ENCODE data around the gene PRSS57.
"Not testable (repeated sequence)": the region's sequence is repeated elsewhere in the genome, so short reads cannot be mapped to it uniquely, and the experiment has no call there.

Gene PRSS57

DNA sequence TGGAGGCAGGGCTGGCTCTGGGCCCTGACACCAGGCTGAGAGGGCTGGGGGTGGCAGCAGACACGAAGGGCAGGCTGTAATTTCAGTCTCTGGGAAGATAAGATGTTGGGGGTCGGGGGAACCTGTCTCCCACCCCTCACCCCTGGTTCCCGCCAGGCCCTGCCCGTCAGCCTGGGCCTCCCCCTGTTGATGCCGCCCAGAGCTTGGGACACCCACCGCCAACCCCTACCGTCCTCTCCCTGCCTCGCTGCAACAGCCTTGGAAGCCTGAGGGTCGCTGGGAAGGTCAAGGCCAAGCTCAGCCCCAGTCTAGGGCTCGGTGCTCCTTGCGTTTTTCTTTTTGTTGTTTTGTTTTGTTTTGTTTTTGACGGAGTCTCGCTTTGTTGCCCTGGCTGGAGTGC lies 28.0 kb upstream of the PRSS57 start:
- no peak for DNase-seq (ENCODE audit: low spot score)

DNA sequence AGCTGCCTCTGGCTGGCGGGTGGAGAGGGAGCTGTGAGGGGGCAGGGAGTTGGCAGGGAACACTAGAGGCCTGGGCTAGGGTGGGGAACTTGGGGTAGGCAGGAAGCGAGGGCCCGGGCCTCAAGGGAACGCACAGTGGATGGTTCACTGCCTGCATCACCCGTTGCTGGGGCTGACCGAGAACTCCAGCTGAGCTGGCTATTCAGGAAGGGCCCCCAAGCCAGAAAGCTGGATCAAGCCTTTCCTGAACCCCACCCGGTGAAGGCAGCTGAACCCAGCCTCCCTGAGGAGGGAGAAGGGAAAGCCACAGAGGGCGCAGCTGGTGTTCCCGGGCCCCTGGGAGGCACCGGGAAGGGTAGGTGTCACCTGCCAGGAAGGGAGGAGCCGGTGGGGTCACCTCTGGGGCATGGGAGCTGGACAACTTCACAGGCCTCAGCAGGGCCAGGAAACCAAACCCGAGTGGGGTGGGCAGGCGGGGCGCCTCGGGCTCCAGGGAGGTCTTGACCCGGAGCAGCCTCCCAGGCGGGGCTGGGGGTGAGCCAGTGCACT lies 27.4 kb upstream of the PRSS57 start:
- no peak for DNase-seq (ENCODE audit: low spot score)

DNA sequence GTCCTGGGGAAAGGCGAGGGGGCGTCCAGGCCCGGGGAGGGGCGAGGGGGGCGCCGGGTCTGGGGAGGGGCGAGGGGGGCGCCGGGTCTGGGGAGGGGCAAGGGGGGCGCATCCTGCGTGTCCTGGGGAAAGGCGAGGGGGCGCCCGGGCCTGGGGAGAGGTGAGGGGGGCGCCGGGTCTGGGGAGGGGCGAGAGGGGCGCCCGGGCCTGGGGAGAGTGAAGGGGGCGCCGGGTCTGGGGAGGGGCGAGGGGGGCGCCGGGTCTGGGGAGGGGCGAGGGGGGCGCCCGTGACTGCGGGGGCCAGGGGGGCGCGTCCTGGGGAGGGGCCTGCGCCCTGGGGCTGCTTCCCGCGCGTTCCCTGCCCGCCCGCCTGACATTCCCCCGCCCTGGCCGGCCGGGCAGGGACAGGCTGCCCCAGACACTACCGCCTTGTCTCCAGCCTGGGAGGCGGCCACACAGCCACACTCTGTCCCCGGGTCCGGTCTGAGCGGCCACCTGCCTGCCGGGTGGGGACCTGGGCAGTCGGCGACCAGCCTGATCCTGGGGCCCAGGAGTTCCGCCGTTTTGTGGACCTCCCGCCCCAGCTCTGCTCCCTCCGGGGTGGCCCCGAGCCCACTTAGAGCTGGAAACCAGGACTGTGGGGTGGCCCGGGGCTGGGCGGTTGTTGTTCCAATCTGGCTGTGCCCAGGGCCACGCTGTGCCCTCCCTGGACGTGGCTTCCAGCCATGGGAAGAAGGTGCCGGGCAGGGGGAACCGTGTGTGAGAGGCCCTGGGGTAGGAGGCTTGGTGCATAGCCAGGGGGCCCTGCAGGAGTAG lies 25.3 kb upstream of the PRSS57 start:
- DNase-seq (ENCODE audit: low spot score): no peak

DNA sequence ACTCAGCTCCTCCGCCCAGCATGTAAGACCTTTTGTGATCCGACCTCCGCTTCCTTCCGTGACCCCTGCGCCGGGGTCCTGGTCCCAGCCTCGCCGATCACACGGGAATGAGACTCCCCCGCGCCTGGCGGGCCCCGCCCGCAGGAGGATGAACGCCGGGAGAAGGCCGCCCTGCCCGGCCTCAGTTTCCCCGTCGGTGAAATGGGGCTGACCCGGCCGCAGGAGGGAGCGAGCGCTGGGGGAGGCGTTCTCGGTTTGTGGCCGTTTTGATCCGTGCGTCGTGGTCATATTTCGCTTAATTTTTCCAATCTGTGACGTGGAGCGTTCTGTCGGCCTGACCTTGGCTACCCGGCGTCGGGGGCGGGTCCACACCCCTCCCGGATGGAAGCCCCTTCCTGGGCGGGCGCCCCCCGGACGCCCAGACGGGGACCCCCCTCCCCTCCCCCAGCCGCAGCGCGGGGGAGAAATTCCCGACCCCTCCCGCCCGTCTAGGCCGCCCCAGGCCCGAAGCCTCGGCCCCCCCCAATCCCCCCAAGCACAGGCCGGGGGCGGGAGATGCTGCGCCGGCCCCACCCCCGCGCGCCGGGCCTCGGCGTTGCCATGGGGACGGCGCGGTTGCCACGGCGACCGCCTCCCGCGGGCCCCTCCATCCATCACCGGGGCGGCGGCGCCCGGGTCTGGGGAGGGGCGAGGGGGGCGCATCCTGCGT lies 24.5 kb upstream of the PRSS57 start:
- no peak for DNase-seq (ENCODE audit: low spot score)

DNA sequence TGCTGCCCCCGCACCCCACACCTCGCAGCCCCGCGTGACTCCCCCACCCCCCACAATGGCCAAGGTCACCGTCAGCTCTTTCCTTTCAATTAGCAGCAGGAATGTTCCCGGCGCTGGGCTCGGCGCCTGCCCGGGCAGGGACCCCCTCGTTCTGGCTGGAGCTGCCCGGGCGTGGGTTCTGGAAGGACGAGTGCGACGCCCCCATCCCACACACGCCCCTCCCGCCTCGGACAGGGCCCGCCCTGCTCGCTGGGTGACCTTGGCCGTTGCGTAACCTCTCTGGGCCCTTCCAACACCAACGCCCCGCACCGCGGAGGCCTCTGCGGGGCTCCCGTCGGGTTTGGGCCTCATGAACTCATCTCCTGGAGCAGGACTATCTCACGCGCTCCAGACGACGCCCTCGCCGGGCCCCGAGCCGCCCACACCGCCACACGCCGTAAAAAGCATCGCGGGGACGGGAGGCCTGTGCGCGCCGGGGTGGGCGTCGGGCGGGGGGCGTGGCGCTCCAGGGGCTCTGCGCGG lies 23.8 kb upstream of the PRSS57 start:
- DNase-seq (ENCODE audit: low spot score): no peak

DNA sequence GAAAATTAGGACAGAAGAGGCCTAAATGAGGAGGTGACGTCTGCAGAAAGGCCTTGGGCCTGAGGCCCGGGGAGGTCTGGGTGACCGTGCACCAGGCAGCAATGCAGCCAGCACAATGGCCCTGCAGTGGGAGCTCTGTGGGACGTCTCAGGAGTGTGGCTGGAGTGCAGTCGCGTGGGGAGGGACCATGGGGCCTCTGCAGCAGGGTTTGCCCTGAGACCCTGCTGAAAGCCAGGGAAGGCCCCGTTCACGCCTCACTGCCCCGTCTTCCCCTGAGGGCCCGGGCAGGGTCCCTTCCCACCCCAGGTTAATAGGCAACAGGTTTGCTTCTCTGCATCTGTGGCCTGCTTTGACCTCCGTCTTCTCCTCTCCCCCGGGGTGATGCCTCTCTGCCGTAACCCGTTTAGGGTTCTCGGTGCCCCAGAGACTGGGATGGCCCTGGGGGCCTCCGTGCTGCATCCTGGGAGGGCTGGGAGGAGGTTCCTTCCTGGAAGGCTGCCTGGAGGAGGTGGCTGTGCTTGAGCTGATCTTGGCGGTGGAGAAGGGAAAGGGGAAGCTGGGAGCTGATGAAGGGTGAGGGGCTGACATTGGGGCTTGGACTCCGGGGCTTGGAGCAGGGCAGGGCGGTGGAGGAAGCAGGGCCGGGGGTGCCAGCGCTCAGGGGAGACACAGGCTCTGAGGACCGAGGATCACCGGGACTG lies 23.1 kb upstream of the PRSS57 start:
- DNase-seq (ENCODE audit: low spot score): no peak

DNA sequence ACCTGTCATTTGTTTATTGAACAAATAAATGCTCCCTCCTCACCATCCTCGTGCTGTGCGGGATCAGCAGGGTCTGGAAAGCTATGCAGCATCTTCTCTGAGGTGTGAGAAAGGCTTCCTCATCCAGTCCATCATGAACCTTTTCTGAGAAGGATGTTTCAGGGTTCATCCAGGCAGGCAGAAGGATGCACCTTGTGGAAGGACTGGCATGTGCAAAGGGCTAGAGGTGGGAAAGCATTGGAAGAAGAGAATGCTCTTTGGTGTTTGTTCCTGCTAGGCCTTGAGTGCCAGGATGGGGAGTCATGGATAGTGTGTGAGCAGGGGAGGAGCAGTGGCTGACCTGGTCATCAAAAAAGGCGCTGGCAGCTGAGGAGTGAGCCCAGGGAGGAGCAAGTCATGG lies 20.1 kb upstream of the PRSS57 start:
- no peak for DNase-seq (ENCODE audit: low spot score)

DNA sequence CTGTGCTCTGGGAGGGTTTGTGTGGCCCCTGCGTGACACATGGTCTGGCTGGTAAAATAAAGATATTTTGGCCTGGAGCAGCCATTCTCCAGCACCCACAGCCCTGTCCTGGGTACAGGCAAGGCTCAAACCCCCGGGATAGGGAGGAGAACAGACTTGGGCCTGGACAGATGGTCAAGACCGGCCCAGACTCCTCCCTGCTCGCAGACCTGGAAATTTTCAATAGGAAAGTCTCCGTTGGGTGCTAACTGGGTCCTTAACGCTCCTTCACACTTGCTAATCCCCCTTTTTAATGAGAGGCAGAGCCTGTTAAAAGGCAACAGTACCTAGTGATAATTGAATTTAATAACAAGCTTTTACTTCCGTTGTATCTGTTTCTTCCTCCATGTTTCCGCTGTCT lies 16.0 kb upstream of the PRSS57 start:
- no peak for DNase-seq (ENCODE audit: low spot score)

DNA sequence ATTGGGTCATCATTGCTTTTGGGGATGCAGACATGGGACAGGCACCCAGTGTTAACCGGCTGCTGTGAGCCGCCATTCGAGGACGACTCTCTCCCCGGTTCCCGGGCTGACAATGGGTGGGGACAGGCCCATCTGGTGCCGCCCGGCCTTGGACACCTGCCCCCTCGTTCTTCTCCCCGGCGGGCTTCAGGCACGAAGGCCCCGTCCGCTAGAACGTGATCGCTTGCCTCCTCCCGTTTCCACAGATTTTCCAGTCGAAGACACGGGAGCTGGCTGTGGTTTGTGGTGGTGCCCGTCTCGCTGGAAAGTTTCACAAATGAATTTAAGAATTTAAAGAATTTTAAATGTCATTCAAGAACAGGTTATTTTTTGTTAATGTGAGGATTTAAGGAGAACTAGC lies 15.5 kb upstream of the PRSS57 start:
- DNase-seq (ENCODE audit: low spot score): no peak

DNA sequence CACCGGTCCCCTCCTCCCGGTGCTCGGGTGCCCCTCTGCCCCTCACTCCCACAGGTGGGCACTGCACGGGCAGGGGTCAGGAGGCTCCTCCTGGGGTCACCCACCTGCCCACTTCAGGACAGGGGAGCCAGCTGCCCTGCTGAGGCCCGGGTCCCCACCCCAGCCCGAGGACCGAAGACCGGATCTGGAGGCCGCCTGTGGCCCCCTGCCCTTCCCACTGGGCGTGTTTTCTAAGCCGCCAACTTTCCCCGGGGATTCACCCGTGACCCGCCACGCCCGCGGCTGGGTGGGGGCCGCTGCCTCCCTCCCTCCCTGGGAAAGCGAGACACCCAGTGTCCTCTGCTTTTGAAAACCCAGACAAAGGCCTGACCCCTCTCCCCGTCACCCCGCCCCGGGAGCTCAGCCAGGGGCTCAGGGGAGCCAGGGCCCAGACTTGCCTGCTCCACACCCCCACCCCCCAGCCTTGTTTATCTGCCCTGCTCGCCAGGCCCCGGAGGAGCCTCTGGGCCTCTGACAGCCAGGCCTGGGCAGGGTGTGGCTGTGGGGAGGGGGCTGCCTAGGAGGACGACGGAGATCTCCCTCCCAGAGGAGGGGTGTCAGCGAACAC lies 14.8 kb upstream of the PRSS57 start:
- DNase-seq (ENCODE audit: low spot score): no peak

DNA sequence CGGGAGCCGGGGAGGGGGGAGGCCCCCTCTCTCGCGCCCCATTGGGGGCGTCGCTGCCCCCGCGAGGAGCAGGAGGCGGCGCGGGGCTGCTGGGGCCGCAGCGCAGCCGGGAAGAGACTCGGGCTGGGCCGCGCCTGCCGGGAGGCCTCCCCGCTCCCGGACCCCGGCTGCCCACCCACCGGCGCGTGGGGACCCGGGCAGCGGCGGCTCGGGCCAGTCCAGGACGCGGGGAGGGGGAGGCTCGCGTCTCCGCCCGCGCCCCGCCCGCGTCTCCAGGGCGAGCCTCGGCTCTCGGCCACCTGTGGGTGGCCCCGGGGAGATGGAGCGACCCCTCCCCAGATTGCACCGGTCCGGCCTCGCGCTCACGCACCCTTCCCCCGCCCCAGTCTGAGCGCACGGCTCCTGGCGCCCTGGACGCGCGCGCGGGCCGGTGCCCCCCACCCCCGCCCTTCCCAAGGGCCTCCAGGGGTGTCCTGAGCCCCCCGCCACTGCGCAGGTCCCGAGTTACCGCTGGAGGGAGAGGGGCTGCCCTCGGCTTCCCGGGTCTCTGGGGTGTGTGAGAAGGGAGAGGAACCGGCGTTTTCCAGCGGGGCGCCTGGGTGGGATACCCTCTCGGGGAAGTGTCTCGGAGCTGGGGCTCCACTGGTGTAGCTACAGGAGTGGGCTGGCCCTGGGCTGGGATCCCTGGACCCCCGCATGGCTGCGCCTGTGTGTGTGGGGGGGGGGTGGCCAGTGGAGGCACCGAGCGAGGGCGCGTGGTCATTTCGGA lies 14.1 kb upstream of the PRSS57 start:
- DNase-seq (ENCODE audit: low spot score): no peak

DNA sequence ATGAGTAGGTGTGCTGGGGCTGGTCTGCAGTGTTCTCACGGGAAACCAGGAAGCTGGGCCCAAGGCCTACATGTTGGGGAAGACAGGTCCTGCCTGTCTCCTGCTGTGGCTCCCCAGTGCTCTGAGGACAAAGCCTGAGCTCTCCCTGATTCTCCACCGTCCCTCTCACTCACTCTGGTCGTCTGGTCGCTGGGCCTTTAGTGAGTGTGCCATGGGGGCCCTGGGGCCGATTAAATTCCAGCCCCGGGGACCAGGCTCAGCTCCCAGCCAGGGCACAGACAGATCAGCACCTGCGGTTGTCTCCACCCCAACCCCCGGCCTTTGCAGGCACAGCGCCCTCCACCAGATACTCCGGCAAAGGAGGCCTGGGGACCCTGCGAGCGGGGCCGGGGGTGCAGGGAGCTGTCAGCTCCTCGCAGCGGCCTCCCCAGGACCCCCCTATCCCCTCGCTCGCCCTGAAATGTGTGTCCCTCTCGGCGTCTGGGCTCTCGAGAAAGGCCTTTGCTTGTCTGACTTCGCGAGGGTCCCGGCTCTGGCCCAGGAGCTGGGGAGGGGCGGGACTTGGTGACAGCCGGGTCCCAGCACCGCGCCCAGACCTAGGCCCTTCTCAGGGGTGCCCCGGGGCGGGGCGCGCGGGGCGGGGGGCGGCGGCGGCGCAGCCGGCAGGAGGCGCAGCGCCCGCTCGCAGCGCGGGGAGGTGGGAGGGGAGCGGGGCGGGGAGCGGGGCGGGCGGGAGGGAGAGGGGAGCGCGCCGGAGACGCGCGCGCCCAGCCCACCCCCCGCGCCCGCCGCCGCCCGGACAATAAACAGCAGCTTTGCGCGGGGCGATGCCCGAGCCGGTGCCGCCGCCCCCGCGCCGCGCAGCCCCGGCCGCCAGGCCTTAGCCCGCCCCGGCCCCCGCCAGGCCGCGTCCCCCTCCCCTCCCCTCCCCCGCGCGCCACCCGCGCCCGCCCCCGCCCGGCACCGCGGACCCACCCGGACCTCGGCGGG lies 13.2 kb upstream of the PRSS57 start, which contains the start of gene PALM:
Gene PALM (plus strand): TSS at position 782 of the 990 bp plus-strand sequence. CDS start 212 bp downstream, outside the sequence.
- DNase-seq (ENCODE audit: low spot score): no peak

DNA sequence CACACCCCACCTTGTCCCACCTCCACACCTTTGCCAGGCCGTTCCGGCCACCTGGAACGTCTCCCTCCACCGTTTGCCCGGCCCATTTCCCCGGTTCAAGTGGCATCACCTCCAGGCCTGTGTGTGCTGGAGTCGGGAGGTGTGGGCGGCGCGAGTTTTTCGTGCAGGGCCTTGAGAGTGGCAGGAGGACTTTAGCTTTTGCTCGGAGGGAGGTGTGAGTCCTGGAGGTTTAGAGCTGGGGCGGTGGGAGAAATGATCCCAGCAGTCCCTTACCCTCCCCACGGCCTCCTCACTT lies 9.1 kb upstream of the PRSS57 start:
- no peak for DNase-seq (ENCODE audit: low spot score)

DNA sequence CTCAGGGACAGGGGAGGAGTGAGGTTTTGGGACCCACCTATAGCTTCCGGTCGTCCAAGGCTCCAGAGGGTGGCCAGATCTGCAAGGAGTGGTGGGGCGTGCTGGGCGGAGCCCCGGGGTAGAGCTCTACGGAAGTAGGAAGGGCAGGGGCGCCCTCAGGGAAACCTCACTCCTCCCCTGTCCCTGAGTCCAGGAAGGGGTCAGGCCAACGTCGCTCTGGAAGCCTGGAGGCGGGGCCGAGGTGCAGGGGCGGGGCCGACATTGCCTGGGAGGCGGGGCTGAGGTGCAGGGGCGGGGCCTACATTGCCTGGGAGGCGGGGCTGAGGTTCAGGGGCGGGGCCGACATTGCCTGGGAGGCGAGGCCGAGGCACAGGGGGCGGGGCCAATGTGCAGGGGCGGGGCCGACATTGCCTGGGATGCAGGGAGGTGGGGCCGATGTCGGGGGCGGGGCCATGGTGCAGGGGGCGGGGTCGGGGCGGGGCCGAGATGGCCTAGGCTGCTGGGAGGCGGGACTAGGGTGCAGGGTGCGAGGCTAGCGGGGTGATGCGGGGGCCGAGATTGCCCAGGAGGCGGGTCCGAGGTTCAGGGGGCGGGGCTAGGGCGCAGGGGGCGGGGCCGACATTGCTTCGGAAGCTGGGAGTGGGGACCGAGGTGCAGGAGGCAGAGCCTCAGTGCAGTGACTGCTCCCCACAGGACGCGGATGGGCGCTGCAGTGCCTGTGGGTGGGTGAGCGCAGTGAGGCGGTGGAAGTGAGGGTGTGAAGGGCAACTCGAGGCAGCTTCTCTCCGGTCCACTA lies 8.6 kb upstream of the PRSS57 start:
- peak; percentile 58 for DNase-seq (ENCODE audit: low spot score)

DNA sequence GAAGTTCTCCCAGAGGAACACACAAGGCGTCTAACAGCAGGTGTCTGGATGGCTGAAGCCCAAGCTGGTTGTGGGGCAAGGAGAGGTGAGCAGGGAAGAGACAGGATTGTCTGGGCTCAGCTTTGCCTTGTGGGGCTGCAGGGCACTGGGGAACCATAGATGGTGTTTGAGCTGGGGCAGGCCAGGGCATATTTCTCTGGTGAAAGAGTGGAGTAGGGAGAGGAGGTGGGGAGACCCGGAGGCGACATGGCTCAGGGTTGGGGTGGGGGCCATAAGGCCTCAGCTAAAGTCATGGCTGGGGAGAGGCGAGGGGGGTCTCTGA lies 8.0 kb upstream of the PRSS57 start:
- no peak for DNase-seq (ENCODE audit: low spot score)

DNA sequence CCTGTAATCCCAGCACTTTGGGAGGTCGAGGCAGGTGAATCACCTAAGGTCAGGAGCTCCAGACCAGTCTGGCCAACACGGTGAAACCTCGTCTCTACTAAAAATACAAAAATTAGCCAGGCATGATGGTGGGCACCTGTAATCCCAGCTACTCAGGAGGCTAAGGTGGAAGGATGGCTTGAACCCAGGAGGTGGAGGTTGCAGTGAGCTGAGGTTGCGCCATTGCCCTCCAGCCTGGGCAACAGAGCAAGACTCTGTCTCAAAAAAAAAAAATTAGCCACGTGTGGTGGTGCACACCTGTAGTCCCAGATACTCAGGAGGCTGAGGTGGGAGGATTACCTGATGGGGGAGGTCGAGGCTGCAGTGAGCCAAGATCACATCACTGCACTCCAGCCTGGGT lies 7.6 kb upstream of the PRSS57 start:
- DNase-seq (ENCODE audit: low spot score): not testable (repeated sequence)

DNA sequence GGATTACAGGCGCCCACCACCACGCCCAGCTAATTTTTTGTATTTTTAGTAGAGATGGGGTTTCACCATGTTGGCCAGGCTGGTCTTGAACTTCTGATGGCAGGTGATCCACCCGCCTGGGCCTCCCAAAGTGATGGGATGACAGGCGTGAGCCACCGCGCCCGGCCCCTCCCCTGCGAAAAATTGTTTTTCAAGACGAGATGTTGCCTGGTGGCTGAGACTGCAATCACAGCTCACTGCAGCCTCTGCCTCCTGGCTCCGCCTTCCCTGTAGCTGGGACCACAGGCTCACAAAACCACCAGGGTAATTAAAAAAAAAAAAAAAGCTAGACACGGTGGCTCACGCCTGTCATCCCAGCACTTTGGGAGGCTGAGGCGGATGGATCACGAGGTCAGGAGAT lies 4.6 kb upstream of the PRSS57 start:
- DNase-seq (ENCODE audit: low spot score): not testable (repeated sequence)

DNA sequence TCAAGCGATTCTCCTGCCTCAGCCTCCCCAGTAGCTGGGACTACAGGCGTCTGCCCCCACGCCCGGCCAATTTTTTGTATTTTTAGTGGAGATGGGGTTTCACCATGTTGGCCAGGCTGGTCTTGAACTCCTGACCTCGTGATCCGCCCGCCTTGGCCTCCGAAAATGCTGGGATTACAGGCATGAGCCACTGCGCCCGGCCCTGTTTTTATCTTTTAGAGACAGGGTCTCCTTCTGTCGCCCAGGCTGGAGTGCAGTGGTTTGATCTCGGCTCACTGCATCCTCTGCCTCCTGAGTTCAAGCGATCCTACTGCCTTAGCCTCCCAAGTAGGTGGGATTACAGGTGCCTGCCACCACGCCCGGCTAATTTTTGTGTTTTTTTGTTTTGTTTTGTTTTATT lies 3.3 kb upstream of the PRSS57 start:
- not testable (repeated sequence) for DNase-seq (ENCODE audit: low spot score)

Data from activated CD4-positive, alpha-beta T cell treated with anti-CD3 and anti-CD28 coated beads, Interleukin-2, Interleukin-4, amounts not matched to agents 100 ng/mL and 50 ng/mL, durations not matched to agents 16 hours and 8 hours (primary cell).